COLO829 (cell line): ENCODE measurements around the gene CD1D.
"Not testable (repeated sequence)": the region's sequence is repeated elsewhere in the genome, so short reads cannot be mapped to it uniquely, and the experiment has no call there.

Source experiments
- DNase-seq: peaks from one replicate; pipeline ENCODE4 v3.0.0; 2012; ENCODE audit warnings: low spot score

Gene CD1D

DNA sequence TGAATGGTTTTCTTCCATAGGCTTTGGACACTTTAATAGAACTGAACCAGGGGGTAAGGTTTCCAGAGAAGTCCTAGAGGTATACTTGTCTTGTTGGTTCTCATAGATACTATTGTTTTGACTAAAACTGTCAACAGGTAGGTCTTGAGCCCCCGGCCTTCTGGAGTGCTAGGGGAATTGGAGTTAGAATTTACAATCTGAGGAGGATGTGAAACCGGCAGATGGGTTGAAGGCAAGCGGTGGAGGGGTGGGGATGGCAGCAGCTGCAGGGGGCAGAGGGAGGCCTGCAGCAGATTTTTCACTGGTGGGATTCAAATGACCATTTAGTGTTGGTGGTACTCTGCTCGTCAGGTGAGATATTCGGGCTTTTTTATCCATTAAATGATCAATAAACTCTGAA is 4.3 kb upstream of the CD1D start:
- DNase-seq: no peak

DNA sequence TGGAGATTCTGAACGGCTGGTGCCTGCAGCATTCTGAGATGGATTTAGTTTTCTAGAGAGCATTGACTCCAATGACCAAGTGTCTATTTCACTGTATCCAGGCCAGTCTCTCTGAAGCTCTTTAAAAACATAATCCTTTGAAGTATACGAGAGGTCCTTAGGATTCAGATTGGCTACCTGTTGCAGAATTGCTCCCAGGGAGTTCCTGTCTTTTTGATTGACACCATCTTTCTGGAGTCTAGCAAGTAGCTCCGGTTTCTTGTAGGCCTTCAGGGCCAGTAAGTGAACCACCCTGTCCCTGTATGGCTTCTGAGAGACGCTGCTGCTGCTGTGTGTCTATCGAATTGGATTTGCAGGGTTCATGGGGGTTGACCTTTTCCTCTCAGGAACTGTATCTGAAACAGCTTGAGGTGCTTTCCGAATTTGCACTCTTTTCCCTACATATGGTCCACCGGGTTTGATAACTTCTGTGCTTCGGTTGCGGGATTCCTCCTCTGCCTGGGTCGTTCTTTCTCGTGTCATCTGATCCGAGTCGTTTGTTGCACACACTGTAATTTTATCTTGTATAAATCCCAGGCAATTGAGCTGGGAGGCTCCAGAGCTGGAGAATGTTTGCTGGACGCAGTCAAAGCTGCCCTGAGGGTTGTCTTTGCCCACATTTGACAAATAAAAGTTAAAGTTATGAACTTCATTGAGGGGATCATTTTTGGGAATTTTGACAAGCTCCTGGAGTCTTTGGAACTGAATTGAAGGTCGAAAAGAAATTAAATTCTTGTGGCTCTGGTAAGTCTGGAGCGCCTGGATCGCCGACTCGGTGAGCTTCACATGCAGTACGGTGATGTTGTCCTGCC is 3.6 kb upstream of the CD1D start:
- DNase-seq: not testable (repeated sequence)

DNA sequence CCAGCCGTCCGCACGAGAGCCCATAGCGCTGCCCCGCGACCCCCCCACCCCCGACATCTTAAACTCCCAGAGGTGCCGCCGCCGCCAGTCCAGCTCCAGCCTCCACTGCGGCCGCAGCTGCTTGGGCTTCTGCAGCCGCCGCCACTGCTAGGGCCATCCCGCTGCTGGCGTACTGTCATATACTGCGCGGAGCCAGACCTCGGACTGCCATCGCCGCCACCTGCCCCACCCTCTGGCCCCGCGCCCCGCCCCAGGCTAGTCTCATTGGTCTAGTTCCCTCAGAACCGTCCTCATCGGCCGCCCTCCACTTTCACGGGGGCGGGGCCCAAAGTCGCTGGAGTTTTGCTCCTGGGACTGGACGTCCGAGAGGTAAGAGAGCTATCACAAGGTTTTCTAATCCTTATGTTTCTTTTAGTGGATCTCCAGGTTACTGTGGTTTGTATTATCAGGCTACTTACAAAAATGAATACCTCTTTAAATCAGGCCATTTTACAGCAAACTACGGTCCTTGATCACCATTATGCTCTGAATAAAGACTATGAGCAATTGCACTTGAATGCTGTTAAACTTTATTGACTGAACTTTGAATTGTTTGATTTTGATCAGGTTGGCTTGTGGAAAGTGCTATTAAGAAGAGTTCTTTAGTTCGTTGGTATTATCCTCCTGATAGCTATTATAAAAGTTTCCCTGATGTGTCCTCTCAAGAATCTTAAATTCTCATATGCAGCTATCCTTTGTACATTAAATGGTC is 2.8 kb upstream of the CD1D start:
- peak; percentile 80 for DNase-seq

DNA sequence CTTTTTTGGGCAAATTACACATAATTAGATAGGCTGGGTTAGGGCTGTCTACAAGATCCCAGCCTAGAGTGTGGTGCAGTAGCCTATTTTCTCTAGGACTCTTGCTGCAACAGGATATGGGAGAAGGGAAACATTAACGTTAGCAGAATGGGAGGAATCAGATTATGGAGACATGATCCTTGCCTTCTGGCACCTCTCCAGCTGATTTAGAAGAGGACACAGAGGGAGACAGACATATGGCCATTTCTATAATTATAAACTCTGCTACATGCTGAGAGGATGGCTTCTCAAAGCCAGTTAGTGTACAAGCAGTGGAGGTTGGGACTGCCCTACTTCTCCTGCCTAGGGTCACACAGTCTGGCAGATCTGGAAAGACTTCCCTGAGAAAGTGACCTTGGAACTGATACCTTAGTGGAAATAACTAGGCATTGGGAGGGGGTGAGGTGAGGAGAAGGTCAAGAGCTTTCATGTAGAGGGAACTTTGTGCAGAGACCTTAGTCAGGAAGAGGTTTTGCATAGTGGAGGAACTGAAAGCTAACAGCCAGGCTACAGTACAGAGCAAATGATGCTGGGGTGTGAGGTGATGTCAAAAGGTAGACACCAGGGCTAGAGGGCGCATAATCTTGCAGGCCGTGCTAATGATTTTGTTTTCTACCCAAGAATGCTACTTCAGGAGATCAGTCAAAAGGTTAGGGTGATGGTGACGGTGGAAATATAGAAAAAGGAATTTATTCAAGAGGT is 1.2 kb upstream of the CD1D start:
- no peak for DNase-seq

DNA sequence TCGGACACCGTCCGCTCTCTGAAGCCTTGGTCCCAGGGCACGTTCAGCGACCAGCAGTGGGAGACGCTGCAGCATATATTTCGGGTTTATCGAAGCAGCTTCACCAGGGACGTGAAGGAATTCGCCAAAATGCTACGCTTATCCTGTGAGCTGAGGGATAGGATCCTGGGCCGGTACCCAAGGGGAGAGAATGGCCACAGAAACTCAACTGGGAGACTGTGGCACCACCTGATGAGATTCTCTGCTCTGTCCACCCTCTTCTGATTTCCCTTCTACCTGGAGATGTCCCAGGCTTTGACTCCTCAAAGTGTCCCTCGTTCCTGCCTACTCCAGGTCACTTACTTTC is 855 bp downstream of the CD1D start:
- DNase-seq: no peak

DNA sequence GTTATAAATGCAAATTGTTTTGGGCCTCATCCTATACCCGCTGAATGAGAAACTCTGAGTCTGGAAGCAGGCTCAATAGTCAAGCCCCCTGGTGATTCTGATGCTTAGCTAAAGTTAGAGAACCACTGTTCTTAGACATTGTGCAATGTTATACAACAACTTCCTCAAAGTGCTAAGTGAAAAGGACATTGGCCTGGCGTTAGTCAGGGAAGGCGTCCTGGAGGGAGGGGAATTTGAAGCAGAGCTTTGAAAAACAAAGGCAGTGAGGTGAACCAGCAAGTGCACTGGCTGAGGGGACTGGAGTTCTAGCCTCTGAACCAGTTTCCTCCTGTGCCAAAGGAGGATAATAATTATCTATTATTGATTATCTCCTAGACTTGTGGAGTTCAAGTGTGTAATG is 5.1 kb downstream of the CD1D start:
- DNase-seq: no peak

DNA sequence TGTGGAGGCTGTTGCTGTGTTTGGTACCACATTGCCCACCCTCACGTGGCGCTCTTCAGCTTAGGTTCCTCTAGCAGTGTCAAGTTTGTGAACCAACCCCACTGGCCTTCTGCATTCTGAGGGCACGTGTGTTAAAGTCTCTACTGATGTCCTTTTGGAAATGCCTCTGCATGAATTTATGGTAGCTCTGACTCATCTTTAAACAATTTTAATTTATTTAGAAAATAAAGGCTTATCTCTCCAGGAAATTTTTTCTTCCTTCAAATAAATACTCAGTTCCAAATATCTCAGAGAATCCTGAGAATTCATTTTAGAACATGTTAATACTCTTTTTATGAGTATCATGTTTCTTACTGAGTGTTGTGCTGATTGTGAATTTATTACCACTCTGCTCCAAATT is 5.5 kb downstream of the CD1D start:
- DNase-seq: peak; percentile 77

DNA sequence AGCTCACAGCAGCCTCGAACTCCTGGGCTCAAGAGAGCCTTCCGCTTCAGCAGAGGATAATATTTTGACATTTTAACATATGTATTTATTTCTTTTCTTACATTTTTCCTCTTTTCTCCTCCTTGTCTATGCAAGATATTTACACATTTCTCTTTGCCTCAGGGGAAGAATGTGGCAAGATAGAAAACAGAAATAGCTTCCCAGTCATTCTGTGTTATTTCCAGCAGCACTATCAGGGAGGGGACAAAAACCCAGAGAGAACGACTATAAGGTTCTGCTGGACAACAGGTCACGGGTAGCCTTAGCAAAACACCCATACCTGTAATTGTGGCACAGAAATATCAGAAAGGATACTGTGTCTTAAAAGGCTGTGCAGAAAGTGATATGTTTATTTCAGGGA is 7.9 kb downstream of the CD1D start:
- DNase-seq: no peak

DNA sequence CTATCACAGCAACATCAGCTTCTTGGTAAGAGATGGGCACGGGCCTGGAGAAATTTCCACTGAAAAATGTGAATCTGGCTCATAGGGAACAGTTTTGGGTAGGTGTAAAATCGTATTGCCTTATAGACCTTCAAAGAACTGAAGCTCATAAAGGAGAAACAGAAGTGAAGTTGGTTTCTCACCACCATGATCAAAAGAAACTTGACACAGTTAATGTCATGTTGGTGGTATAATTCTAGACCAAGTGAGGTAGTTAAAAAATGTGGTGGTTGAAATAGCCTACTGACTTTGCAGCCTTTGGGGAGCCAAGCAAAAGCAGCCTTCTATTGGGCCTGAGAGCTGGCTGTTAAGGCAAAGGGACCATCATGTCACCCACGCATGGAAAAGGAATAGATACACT is 8.9 kb downstream of the CD1D start:
- DNase-seq: no peak

DNA sequence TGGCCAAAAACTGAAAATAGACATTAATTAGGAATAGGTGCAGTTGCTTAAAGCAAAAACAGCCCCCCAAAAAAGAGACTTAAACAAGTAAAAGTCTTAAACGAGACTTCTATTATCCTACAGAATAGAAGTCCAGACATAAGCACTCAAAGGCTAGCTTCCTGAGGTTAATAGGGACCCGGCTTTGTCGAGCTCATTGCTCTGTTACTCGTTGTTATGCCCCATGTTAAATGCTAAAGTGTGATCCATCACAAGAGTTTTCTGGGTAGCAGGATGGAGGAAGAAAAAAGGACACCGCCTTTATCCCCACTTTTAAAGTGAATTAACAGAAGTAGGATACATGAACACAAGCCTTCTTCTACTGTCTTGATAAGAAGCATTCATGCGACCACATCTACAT is 10.6 kb downstream of the CD1D start:
- DNase-seq: no peak

DNA sequence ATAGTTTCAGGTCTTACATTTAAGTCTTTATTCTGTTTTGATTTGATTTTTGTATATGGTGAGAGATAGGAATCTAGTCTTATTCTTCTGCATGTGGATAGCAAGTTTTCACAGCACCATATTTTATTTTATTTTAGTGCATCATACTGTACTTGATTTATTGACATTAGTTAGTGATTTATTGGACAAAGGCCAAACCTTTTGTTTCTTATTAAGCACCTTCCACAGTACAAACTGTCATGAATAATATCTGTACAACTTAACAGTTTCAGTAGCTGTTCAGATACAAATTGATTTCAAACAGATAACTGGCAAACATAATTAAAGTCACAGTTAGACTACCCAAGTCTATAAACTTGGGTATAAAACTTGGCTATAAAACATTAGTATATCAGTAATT is 15.8 kb downstream of the CD1D start:
- no peak for DNase-seq

DNA sequence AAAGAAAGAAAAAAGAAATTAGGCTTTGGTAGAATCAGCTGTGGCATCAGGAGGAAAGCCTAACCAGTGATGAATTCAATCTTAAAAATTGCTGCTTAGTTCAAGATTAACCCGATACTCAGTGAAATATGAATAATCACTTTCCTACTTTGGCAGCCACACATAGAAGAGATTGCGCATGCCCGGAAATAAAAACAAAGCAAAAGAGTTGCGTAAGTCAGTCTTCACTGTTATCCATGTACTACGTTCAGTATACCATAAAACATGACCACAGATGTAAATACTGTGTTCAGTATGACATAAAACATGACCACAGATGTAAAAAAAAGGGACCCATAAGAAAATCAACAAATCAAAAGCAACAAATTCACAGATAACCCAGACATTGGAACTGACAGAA is 19.2 kb downstream of the CD1D start:
- no peak for DNase-seq

DNA sequence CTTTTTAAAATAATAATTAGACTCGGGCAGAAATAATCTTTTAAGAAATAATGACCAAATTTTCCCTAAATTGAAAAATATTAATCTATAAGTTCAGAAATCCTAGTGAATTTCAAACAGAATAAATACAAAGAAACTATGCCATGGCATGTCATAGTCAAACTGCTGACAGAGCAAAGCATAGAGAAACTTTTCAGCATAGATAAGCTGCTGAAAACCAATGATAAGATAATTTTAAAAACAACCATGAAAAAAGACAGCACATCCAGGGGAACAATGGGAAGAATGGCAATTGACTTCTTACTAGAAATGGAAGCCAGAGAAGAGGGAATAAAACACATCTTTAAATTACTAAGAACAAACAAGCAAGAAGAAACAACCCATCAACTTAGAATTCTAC is 19.8 kb downstream of the CD1D start:
- no peak for DNase-seq

DNA sequence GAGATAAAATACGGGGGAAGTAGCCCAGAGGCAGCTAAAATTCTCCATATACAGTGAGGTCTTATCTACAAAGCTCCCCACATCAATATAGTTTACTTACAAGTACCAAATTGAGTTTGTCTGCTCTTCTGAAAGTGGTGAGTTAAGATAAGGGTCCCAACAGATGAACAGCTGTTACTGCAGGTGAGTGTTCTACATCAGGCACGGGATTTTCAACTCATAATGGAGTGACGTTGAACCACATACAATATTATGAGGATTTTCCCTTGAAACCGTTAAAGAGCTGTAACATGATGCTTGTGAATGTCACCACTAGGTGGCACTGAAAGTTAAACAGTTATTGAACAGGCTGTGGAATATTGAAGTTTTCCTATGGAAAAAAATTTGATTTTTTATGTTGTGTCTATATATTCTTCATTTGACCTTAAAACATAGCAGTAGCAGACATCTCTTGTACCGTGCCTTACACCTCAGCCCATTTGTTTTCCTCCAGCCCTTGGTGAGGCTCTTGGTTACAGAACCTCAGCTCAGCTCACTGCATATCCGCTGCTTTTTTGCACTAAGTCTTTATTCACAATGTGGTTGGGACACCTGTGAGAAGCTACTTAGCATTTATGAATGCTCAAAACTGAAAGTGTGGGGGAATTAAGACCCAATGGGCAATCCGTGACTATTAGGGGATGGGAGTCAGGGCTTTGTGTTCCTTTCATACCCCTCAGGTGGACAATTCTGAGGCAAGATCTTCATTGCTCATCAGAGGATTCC is 23.2 kb downstream of the CD1D start:
- DNase-seq: peak; percentile 59

DNA sequence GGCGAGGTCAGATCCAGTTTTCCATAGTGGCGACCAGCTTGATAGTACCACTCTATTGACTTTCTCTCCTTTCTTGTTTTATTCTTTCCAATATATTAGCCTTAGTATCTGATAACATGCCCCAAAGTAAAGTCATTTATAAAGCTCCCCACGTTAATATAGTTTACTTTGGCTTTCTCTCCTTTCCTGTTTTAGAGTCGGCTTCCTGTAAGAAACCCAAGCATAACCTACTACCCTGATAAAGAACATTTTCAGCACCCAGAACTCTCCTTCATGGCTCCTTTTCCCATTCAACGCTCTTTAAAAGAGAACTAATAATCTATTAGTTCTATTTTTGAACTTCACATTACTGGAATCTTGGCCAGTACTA is 23.7 kb downstream of the CD1D start:
- DNase-seq: no peak

DNA sequence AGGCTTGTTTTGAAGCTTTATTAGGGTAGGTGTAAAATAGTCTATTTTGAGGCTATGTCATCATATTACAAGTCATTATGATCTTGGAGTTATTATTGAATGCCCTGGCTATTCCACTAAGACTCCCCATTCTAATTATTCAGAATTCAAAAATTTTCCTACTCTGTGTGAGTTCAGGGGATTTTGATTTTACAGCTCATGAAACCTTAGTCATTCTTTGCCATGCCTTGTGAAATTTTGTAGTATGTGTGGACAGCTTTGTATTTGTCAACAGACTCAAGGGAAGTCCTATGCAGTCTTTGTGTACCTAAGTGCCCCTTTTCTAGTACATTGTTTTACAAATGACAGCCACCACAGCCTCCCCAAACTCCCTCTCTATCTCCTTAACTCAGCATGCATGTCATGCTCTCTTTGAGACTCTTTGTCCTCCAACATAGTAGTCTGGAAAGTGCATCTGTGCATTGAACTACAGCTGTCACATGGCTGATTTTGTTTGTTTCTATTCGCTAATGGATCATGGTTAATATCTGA is 28.0 kb downstream of the CD1D start:
- no peak for DNase-seq

DNA sequence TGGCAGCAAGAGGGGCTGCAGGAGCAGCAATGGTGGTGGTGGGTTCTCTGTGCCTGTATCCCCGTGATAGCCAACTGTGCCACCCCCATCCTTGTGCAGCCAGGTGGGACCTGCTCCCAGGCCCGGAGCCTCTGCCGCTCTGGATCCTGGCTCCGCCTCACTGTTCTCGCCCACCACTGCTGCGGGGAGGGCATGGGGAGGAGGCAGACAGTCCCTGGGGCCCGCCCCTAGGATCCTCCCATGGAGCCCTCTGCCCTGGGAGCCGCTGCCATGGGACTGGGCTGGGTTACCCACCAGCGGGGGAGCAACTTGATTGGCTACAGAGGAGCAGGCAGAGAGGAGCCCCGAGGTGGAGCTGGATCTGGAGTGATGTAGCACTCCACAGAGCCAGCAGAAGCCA is 31.6 kb downstream of the CD1D start:
- DNase-seq: no peak

DNA sequence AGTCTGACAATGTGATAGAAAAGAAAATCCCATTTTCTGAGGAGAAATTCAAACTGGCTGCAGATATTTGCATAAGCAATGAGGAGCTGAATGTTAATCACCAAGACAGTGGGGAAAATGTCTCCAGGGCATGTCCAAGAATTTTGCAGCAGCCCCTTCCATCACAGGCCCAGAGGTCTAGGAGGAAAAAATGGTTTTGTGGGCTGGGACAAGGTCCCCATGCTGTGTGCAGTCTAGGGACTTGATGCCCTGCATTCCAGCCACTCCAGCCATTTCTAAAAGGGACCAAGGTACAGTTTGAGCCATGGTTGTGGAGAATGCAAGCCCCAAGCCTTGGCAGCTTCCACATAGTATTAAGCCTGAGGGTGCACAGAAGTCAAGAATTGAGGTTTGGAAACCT is 42.8 kb downstream of the CD1D start:
- not testable (repeated sequence) for DNase-seq

DNA sequence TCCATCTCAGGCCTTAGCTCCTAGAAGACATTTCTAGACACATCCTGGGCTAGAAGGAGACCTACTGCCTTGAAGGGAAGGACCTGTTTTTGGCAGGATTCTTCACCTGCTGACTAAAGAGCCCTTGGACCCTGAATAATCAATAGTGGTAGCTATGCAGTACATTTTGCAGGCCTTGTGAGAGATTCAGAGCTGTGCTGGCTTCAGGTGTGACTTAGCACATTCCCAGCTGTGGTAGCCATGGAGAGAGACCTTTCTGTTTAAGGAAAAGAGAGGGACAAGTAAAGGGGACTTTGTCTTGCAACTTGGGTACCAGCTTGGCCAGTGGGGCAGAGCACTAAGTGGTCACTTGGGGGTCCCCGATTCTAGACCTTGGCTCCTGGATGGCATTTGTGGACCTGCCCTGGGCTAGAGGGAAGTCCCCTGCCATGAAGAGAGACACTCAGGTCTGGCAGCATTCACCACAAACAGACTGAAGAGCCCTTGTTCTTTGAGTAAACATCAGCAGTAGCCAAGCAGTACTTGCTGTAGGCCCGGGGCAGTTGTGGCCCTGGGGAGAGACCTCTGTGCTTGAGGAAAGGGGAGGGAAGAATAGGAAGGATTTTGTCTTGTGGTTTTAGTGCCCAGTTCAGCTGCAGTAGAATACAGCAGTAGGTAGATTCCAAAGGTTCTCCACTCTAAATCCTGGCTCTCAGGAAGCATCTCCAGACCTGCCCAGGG is 47.4 kb downstream of the CD1D start:
- DNase-seq: no peak
